T-cell (primary cell): ENCODE data around the gene C1orf210. TPM values are rescaled to one million over a fixed set of nuclear protein-coding genes. Genes with fewer than 3 reads are reported as not detected.

Experiments
- ATAC-seq, 4 experiments: fragments of 200-7000 bp in 3 of 4; fragments of 150-1000 bp in 1 of 4; cut with Tn5 transposase; replicated peaks in 1 of 4; 1 replicate in 3 of 4; 2 replicates in 1 of 4; pipeline ENCODE4 v1.10.0; 2021; ENCODE audit warnings: moderate library complexity in 3 of 4, mild to moderate bottlenecking in 2 of 4, moderate number of reproducible peaks in 1 of 4
- CTCF ChIA-PET, 2 donors: fragments of 300-600 bp; sonication (Branson Sonifier 250); formaldehyde crosslinking; loops; one replicate each; lab custom pipeline; 2022; ENCODE audit warnings: antibody characterized with exemption in 2 of 2; lab: Charles Lee
- POLR2A ChIA-PET, 2 donors: fragments of 300-600 bp; sonication (Branson Sonifier 250); formaldehyde crosslinking; loops; one replicate each; lab custom pipeline; 2022; ENCODE audit warnings: antibody characterized with exemption in 2 of 2; lab: Charles Lee
- DNase-seq, 35 experiments: peaks; one replicate each; pipeline versions ENCODE4 v3.0.0 to v3.0.0-alpha.2; 2013 to 2023
- H3K27ac ChIP-seq: one replicate; pipeline ENCODE4 v1.5.1; 2013; ENCODE audit warnings: low read length
- H3K27me3 ChIP-seq, 2 experiments: replicated peaks in 1 of 2; 1 replicate in 1 of 2; 2 replicates in 1 of 2; pipeline versions ENCODE4 v1.6.1 to v1.7.0; 2013; ENCODE audit warnings: low read length in 1 of 2, mixed read lengths in 1 of 2; ENCODE audit not compliant: control insufficient read depth in 2 of 2, insufficient read depth in 2 of 2; ENCODE audit errors: extremely low read depth in 1 of 2
- H3K36me3 ChIP-seq, 2 donors: 1 replicate in 1 of 2; 2 replicates in 1 of 2; pipeline versions ENCODE4 v1.6.1 to v1.7.0; 2013; ENCODE audit warnings: low read length in 1 of 2; ENCODE audit not compliant: control insufficient read depth in 2 of 2, insufficient read depth in 1 of 2; ENCODE audit errors: extremely low read depth in 1 of 2
- H3K4me1 ChIP-seq, 2 experiments: 1 replicate in 1 of 2; 2 replicates in 1 of 2; pipeline versions ENCODE4 v1.6.1 to v1.7.0; 2013; ENCODE audit warnings: low read length in 2 of 2, mixed read lengths in 1 of 2; ENCODE audit not compliant: insufficient read depth in 2 of 2, control insufficient read depth in 1 of 2; ENCODE audit errors: extremely low read depth in 1 of 2
- H3K4me3 ChIP-seq, 2 donors: 1 replicate in 1 of 2; 2 replicates in 1 of 2; pipeline versions ENCODE4 v1.5.1 to v1.7.0; 2013; ENCODE audit warnings: mild to moderate bottlenecking in 2 of 2, low read length in 1 of 2, moderate library complexity in 1 of 2; ENCODE audit not compliant: control insufficient read depth in 1 of 2; ENCODE audit errors: extremely low read depth in 1 of 2
- H3K9me3 ChIP-seq: 2 replicates; pipeline ENCODE4 v1.7.0; 2013
- H3K27ac Mint-ChIP-seq, 2 donors: one replicate each; pipeline ENCODE4 v1.8.0; 2020 to 2021; ENCODE audit warnings: mild to moderate bottlenecking in 2 of 2, mixed read lengths in 2 of 2
- H3K27me3 Mint-ChIP-seq, 2 donors: one replicate each; pipeline ENCODE4 v1.8.0; 2021 to 2022; ENCODE audit warnings: mixed read lengths in 2 of 2
- H3K36me3 Mint-ChIP-seq: one replicate; pipeline ENCODE4 v1.8.0; 2021; ENCODE audit warnings: mixed read lengths
- H3K4me1 Mint-ChIP-seq, 3 donors: one replicate each; pipeline ENCODE4 v1.8.0; 2020 to 2022; ENCODE audit warnings: mixed read lengths in 3 of 3, mild to moderate bottlenecking in 1 of 3
- H3K4me3 Mint-ChIP-seq, 3 donors: one replicate each; pipeline ENCODE4 v1.8.0; 2020 to 2022; ENCODE audit warnings: mild to moderate bottlenecking in 3 of 3, mixed read lengths in 3 of 3, moderate library complexity in 3 of 3
- H3K9me3 Mint-ChIP-seq, 3 donors: one replicate each; pipeline ENCODE4 v1.8.0; 2020 to 2022; ENCODE audit warnings: mixed read lengths in 3 of 3
- WGBS: methylation state at CpG from one replicate; pipeline ENCODE4 v1.1.5; 2013; ENCODE audit warnings: missing lambda C conversion rate; ENCODE audit not compliant: insufficient coverage; 5-methylcytosine and 5-hydroxymethylcytosine counted together
- total RNA-seq, 35 experiments: library from RNA in 6 of 35; stranded (reverse) in 6 of 35; fragments of 120-200 nt in 1 of 35; gene quantifications; one replicate each; pipeline versions ENCODE4 v1.2.1 to v1.2.4 and lab custom pipeline; 2013 to 2026

Gene C1orf210
- total RNA-seq, 5 donors from 2014 or later (not counting 1 experiment from before 2014, with no cell fraction given), result 0.16 to 0.32 TPM; not detected in 3

DNA sequence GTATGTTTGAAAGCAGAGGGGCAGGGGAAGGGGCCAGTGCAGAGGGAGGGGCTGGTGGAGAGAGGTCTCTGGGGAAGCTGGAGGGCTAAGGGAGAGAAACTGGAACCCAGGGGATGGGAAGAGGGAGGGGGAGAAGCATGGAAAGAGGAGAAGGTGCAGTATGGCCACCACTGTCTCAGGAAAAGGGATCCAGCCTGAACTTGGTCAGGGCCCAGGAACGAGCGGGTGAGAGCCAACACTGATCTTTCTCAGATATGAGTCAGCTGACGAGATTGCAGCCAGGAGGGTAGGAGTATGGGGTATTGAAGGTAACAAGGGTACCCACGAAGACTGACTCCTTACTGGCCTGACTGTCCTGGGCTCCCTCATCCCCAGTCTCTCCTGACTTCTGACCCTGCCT is 33.5 kb upstream of the C1orf210 start:
- no peak overlapping the region for H3K4me3 ChIP-seq
- DNase-seq (no peak), ATAC-seq (no peak)
- WGBS, result 70% methylated on average over 2 of the region's 4 CpGs
- H3K9me3 ChIP-seq, result no peaks in the 10 kb centered on the region
- ChIA-PET POLR2A (no interaction called here), CTCF (no interaction called here)
- no peak overlapping the region for H3K27ac ChIP-seq
- H3K36me3 Mint-ChIP-seq, result no peaks in the 10 kb centered on the region
- H3K4me1 Mint-ChIP-seq, result no peaks in the 10 kb centered on the region
- no peaks in the 10 kb centered on the region for H3K36me3 ChIP-seq
- peaks cover 0 to 3% of the 10 kb centered on the region in 2 experiments for H3K27me3 ChIP-seq
- no peaks in the 10 kb centered on the region for H3K9me3 Mint-ChIP-seq
- H3K27ac Mint-ChIP-seq, result no peak overlapping the region
- no peaks in the 10 kb centered on the region for H3K27me3 Mint-ChIP-seq
- no peak overlapping the region for H3K4me3 Mint-ChIP-seq
- H3K4me1 ChIP-seq, result no peaks in the 10 kb centered on the region

- CTCF ChIA-PET, result no interaction called here
- no peak overlapping the region for H3K4me3 ChIP-seq
- no peak for ATAC-seq
- H3K27me3 ChIP-seq, result peaks cover 0 to 3% of the 10 kb centered on the region in 2 experiments
- no peak overlapping the region for H3K27ac Mint-ChIP-seq
- H3K27me3 Mint-ChIP-seq, result no peaks in the 10 kb centered on the region
- H3K9me3 ChIP-seq, result no peaks in the 10 kb centered on the region
- no peaks in the 10 kb centered on the region for H3K4me1 ChIP-seq
- no peak for DNase-seq
- no peaks in the 10 kb centered on the region for H3K36me3 Mint-ChIP-seq
- H3K9me3 Mint-ChIP-seq, result no peaks in the 10 kb centered on the region
- WGBS, result 81% methylated on average over 10 of the region's 15 CpGs
- no peak overlapping the region for H3K27ac ChIP-seq
- POLR2A ChIA-PET, result no interaction called here
- no peak overlapping the region for H3K4me3 Mint-ChIP-seq
- no peaks in the 10 kb centered on the region for H3K4me1 Mint-ChIP-seq
- no peaks in the 10 kb centered on the region for H3K36me3 ChIP-seq
These were observed 32.6 kb upstream of the C1orf210 start for GRCh38 chr1:43317817-43318471.

- Mint-ChIP-seq H3K9me3 (no peaks in the 10 kb centered on the region), H3K4me3 (no peak overlapping the region), H3K4me1 (no peaks in the 10 kb centered on the region), H3K27ac (no peak overlapping the region), H3K36me3 (no peaks in the 10 kb centered on the region), H3K27me3 (no peaks in the 10 kb centered on the region)
- no peaks in the 10 kb centered on the region for H3K9me3 ChIP-seq
- H3K27ac ChIP-seq, result no peak overlapping the region
- POLR2A ChIA-PET, result no interaction called here
- H3K4me1 ChIP-seq, result no peaks in the 10 kb centered on the region
- peaks cover 0 to 5% of the 10 kb centered on the region in 2 experiments for H3K27me3 ChIP-seq
- WGBS, result 87% methylated on average over 16 of the region's 16 CpGs
- no peaks in the 10 kb centered on the region for H3K36me3 ChIP-seq
- ATAC-seq (no peak), DNase-seq (no peak)
- CTCF ChIA-PET, result interaction anchor here in 1 of 2 donors (0.6 kb wide), 1 partner anchor 1534 kb away, joined by 3 read pairs; no protein-coding TSS in a partner anchor
- H3K4me3 ChIP-seq, result no peak overlapping the region
These were observed 31.5 kb upstream of the C1orf210 start for GRCh38 chr1:43316738-43317520.

GRCh38 chr1:43315963-43316737 is 30.8 kb upstream of the C1orf210 start:
- DNase-seq (no peak), ATAC-seq (no peak)
- H3K4me3 ChIP-seq, result no peak overlapping the region
- no peaks in the 10 kb centered on the region for H3K36me3 ChIP-seq
- H3K27me3 ChIP-seq, result peaks cover 0 to 5% of the 10 kb centered on the region in 2 experiments
- no peaks in the 10 kb centered on the region for H3K4me1 Mint-ChIP-seq
- CTCF ChIA-PET, result interaction anchor here in 1 of 2 donors (0.6 kb wide), 1 partner anchor 1534 kb away, joined by 3 read pairs; no protein-coding TSS in a partner anchor
- no peak overlapping the region for H3K27ac Mint-ChIP-seq
- no peaks in the 10 kb centered on the region for H3K36me3 Mint-ChIP-seq
- POLR2A ChIA-PET, result interaction anchor here in 1 of 2 donors (0.5 kb wide), 1 partner anchor 1540 kb away, joined by 15 read pairs; no protein-coding TSS in a partner anchor
- H3K9me3 ChIP-seq, result no peaks in the 10 kb centered on the region
- no peaks in the 10 kb centered on the region for H3K9me3 Mint-ChIP-seq
- no peak overlapping the region for H3K27ac ChIP-seq
- H3K27me3 Mint-ChIP-seq, result no peaks in the 10 kb centered on the region
- WGBS, result 83% methylated on average over 7 of the region's 10 CpGs
- H3K4me3 Mint-ChIP-seq, result no peak overlapping the region
- H3K4me1 ChIP-seq, result no peaks in the 10 kb centered on the region

- H3K9me3 ChIP-seq, result no peaks in the 10 kb centered on the region
- H3K27me3 ChIP-seq, result peaks cover 0 to 5% of the 10 kb centered on the region in 2 experiments
- H3K36me3 Mint-ChIP-seq, result no peaks in the 10 kb centered on the region
- WGBS, result no CpG with 5 or more reads among the region's 3 CpGs
- DNase-seq (no peak), ATAC-seq (no peak)
- CTCF ChIA-PET, result no interaction called here
- H3K4me1 ChIP-seq, result no peaks in the 10 kb centered on the region
- POLR2A ChIA-PET, result interaction anchor here in 1 of 2 donors (0.5 kb wide), 1 partner anchor 1541 kb away, joined by 15 read pairs; no protein-coding TSS in a partner anchor
- H3K27ac ChIP-seq, result no peak overlapping the region
- H3K4me1 Mint-ChIP-seq, result no peaks in the 10 kb centered on the region
- no peak overlapping the region for H3K4me3 ChIP-seq
- no peaks in the 10 kb centered on the region for H3K27me3 Mint-ChIP-seq
- no peaks in the 10 kb centered on the region for H3K9me3 Mint-ChIP-seq
- H3K27ac Mint-ChIP-seq, result no peak overlapping the region
- no peaks in the 10 kb centered on the region for H3K36me3 ChIP-seq
- no peak overlapping the region for H3K4me3 Mint-ChIP-seq
These were observed 30.1 kb upstream of the C1orf210 start for GRCh38 chr1:43315481-43315880.

DNA sequence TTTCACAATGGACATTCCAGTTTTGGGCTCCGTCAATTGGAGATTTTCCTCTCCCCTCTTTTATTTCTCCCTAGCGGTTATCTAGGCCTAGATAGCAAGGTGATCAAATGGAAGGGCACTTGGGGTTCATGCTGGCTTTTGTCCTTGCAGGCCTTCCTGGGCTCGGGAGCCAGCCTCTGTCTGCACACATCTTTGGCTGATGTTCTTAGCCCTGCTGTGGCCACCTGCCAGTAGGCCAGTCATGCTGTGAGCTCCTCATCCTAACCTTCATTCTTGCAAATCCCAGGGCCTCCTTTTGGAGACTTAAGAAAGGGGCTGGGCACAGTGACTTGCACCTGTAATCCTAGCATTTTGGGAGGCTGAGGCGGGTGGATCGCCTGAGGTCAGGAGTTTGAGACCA is 28.9 kb upstream of the C1orf210 start:
- no peaks in the 10 kb centered on the region for H3K4me1 Mint-ChIP-seq
- no peaks in the 10 kb centered on the region for H3K27me3 Mint-ChIP-seq
- ChIA-PET POLR2A (no interaction called here), CTCF (no interaction called here)
- H3K36me3 Mint-ChIP-seq, result no peaks in the 10 kb centered on the region
- H3K36me3 ChIP-seq, result no peaks in the 10 kb centered on the region
- ATAC-seq, result no peak
- peaks cover 0 to 9% of the 10 kb centered on the region in 2 experiments for H3K27me3 ChIP-seq
- 100% methylated on average over 2 of the region's 5 CpGs for WGBS
- H3K4me3 ChIP-seq, result no peak overlapping the region
- H3K4me3 Mint-ChIP-seq, result no peak overlapping the region
- no peaks in the 10 kb centered on the region for H3K9me3 ChIP-seq
- H3K9me3 Mint-ChIP-seq, result no peaks in the 10 kb centered on the region
- H3K4me1 ChIP-seq, result no peaks in the 10 kb centered on the region
- DNase-seq, result no peak
- H3K27ac Mint-ChIP-seq, result no peak overlapping the region
- H3K27ac ChIP-seq, result no peak overlapping the region
